Activated CD8-positive, alpha-beta memory T cell treated with anti-CD3 and anti-CD28 coated beads, Interleukin-2, amount 50 U/mL, for 24 hours (primary cell): ENCODE results near the gene ICA1.

Experiments
- DNase-seq: peaks from one replicate; pipeline ENCODE4 v3.0.0-alpha.2; 2020; ENCODE audit errors: extremely low read depth

Gene ICA1

GRCh38 chr7:8131694-8132605 is 130.0 kb downstream of the ICA1 start:
- no peak for DNase-seq

- no peak for DNase-seq
These were observed 131.3 kb downstream of the ICA1 start for GRCh38 chr7:8130663-8131062.

- no peak for DNase-seq
These were observed 132.7 kb downstream of the ICA1 start for GRCh38 chr7:8129318-8129659.

GRCh38 chr7:8128449-8129317 is 133.3 kb downstream of the ICA1 start:
- no peak for DNase-seq

GRCh38 chr7:8126601-8127167 is 135.3 kb downstream of the ICA1 start:
- no peak for DNase-seq

GRCh38 chr7:8125680-8126444 is 136.1 kb downstream of the ICA1 start:
- peak; percentile 58 for DNase-seq

- DNase-seq: no peak
These were observed 140.7 kb downstream of the ICA1 start for GRCh38 chr7:8121243-8121642.

GRCh38 chr7:8120390-8121058 is 141.4 kb downstream of the ICA1 start:
- DNase-seq: no peak

- DNase-seq: no peak
These were observed 142.7 kb downstream of the ICA1 start for GRCh38 chr7:8119262-8119661.

GRCh38 chr7:8117195-8117594 is 144.8 kb downstream of the ICA1 start:
- DNase-seq: no peak

- DNase-seq: no peak
These were observed 146.2 kb downstream of the ICA1 start for GRCh38 chr7:8115547-8116402.

- no peak for DNase-seq
These were observed 147.8 kb downstream of the ICA1 start for GRCh38 chr7:8114175-8114574.

- DNase-seq: no peak
These were observed 148.8 kb downstream of the ICA1 start for GRCh38 chr7:8113184-8113583.

- no peak for DNase-seq
These were observed 149.3 kb downstream of the ICA1 start for GRCh38 chr7:8112685-8113084.

- no peak for DNase-seq
These were observed 150.5 kb downstream of the ICA1 start for GRCh38 chr7:8111282-8111960.

GRCh38 chr7:8109196-8110022 is 152.6 kb downstream of the ICA1 start:
- no peak for DNase-seq

GRCh38 chr7:8105449-8106095 is 156.4 kb downstream of the ICA1 start:
- no peak for DNase-seq

GRCh38 chr7:8103282-8103681 is 158.7 kb downstream of the ICA1 start:
- DNase-seq: no peak
